ENCODE results near the gene JAG2. TPM values are rescaled to one million over a fixed set of nuclear protein-coding genes. Genes with fewer than 3 reads are reported as not detected.

Gene JAG2
- total RNA-seq, 3 donors from 2014 or later (not counting 1 experiment from before 2014, with no cell fraction given), result 3.5 to 6.6 (median 6.1) TPM

DNA sequence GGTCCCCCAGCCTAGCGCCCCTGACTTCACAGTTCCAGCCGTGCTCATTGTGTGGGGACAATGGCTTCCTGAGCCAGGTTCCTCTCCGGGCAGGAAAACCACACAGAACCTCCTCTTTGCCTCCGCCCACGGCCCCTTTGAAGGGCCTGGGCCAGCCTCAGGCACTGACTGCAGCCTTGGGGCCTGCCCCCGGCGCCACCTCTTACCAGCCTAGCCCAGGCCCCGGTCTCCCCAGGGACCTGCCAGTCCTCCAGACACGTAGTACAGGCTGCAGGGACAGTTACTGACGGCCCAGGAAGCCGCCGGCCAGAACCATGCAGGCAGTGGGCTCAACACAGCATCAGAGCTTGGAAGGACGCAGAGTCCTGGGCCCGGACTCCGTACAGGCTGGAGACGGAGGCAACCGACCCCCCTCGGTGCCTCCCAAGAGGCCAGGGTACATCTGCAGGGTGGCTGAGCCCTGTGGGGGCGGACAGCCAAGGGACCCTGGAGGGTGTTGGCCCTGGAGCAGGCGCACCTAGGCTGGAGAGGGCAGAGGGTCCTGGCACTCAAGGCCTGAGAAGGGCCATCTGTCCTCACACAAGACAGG, 33.4 kb upstream of the JAG2 start:
- ATAC-seq (peak in 2 of 3 donors; percentile 5 to 14), DNase-seq (peak in 1 of 2 donors; percentile 50)
- Histone ChIP-seq H3K27me3 (ENCODE audit: control insufficient read depth, insufficient read depth, low read length) (peaks cover 15% of the 10 kb centered on the region), H3K27ac (ENCODE audit: low read length) (no peak overlapping the region), H3K4me1 (ENCODE audit: control insufficient read depth, insufficient read depth, low read length) (peaks cover 40% of the 10 kb centered on the region), H3K36me3 (ENCODE audit: control insufficient read depth, insufficient read depth, low read length) (no peaks in the 10 kb centered on the region), H3K4me3 (ENCODE audit: low read length) (no peak overlapping the region), H3K9me3 (ENCODE audit: control insufficient read depth, insufficient read depth, low read length) (no peaks in the 10 kb centered on the region)
- TF ChIP-seq, protein P1, sequence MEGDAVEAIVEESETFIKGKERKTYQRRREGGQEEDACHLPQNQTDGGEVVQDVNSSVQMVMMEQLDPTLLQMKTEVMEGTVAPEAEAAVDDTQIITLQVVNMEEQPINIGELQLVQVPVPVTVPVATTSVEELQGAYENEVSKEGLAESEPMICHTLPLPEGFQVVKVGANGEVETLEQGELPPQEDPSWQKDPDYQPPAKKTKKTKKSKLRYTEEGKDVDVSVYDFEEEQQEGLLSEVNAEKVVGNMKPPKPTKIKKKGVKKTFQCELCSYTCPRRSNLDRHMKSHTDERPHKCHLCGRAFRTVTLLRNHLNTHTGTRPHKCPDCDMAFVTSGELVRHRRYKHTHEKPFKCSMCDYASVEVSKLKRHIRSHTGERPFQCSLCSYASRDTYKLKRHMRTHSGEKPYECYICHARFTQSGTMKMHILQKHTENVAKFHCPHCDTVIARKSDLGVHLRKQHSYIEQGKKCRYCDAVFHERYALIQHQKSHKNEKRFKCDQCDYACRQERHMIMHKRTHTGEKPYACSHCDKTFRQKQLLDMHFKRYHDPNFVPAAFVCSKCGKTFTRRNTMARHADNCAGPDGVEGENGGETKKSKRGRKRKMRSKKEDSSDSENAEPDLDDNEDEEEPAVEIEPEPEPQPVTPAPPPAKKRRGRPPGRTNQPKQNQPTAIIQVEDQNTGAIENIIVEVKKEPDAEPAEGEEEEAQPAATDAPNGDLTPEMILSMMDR (IDR thresholded peaks at IDR 0.05), result no peak
- no peaks in the 10 kb centered on the region for H3K9me3 Mint-ChIP-seq
- 25% methylated on average over 20 of the region's 20 CpGs for WGBS (ENCODE audit: insufficient coverage)
- no peaks in the 10 kb centered on the region for H3K36me3 Mint-ChIP-seq
- peaks cover 0 to 32% of the 10 kb centered on the region in 2 donors for H3K27me3 Mint-ChIP-seq (ENCODE audit: low read depth in 2 of 2)
- no peak overlapping the region for H3K4me3 Mint-ChIP-seq
- H3K4me1 Mint-ChIP-seq, result peaks cover 0 to 27% of the 10 kb centered on the region in 2 donors
- intact Hi-C loops (cut with micrococcal nuclease), result loop anchor here (10.0 kb wide), 1 partner anchor 93 kb away; no protein-coding TSS in a partner anchor
- H3K27ac Mint-ChIP-seq, result no peak overlapping the region

DNA sequence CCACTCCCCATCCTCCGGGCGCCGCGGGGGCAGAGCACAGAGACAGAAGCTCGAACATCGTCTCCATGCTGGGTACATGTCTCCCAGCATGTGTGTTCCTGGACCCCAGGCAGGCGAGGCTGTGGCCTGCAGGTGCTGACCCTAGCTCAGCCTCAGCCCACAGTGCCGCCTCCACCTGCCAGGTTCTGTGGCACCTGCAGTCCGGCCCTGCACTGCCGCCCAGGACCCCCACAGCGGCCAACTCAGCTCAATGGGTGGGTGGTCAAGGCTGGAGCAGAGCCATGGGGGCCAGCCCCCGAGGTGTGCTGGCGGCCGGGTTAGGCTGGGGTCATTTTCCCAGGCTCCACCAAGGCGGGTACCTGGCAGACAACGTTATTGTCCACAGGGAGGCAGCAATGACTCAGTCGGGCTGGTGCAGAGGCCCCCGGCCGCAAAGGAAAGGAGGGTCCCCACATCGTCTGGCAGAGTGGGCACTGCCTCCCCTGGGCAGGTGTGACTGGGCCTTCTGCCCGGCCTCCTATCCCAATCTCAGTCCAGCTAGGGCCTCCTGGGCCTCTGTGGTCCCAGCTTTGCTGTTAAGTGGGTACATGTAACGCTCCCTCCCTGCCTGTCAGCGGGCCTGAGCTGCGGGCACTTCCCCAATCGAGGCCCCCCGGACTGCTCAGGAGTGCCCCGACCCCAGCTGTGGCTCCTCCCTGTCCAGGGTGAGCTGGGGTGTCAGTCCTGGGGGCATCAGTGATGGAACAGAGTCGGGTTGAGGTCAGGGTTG, 32.8 kb upstream of the JAG2 start:
- H3K36me3 Mint-ChIP-seq, result no peaks in the 10 kb centered on the region
- TF ChIP-seq, protein P1 (IDR thresholded peaks at IDR 0.05), result no peak
- H3K36me3 ChIP-seq (ENCODE audit: control insufficient read depth, insufficient read depth, low read length), result no peaks in the 10 kb centered on the region
- no peaks in the 10 kb centered on the region for H3K9me3 Mint-ChIP-seq
- ATAC-seq (peak in 2 of 3 donors; percentile 2), DNase-seq (peak in 1 of 2 donors; percentile 14)
- H3K4me3 Mint-ChIP-seq, result no peak overlapping the region
- H3K4me3 ChIP-seq (ENCODE audit: low read length), result no peak overlapping the region
- no peak overlapping the region for H3K27ac Mint-ChIP-seq
- H3K4me1 Mint-ChIP-seq, result peaks cover 0 to 27% of the 10 kb centered on the region in 2 donors
- intact Hi-C loops (cut with micrococcal nuclease), result loop anchor here (10.0 kb wide), 1 partner anchor 93 kb away; no protein-coding TSS in a partner anchor
- H3K27ac ChIP-seq (ENCODE audit: low read length), result no peak overlapping the region
- H3K4me1 ChIP-seq (ENCODE audit: control insufficient read depth, insufficient read depth, low read length), result peaks cover 46% of the 10 kb centered on the region
- peaks cover 0 to 32% of the 10 kb centered on the region in 2 donors for H3K27me3 Mint-ChIP-seq (ENCODE audit: low read depth in 2 of 2)
- H3K9me3 ChIP-seq (ENCODE audit: control insufficient read depth, insufficient read depth, low read length), result no peaks in the 10 kb centered on the region
- WGBS (ENCODE audit: insufficient coverage), result 40% methylated on average over 28 of the region's 28 CpGs
- H3K27me3 ChIP-seq (ENCODE audit: control insufficient read depth, insufficient read depth, low read length), result peaks cover 17% of the 10 kb centered on the region

DNA sequence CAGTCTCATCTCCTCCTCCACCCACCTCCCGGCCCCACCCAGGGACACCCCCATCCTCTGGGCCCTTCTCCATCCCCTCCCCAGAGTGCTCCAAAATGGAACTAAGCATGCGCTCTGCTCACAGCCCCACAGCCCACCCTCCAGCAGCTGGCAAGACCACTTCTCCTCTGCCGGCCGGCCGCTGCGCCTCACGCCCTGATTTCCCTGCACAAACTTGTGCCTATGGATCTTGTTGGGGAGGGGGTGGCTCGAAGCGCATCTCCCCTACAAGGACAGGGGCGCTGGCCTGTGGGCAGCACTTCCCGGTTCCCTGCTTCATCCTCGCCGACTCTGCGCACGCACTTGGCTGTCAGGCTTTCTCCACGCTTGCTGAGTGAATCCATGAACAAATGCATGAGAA, 32.1 kb upstream of the JAG2 start:
- Mint-ChIP-seq H3K27ac (no peak overlapping the region), H3K36me3 (no peaks in the 10 kb centered on the region), H3K9me3 (no peaks in the 10 kb centered on the region), H3K4me1 (peaks cover 4 to 30% of the 10 kb centered on the region in 2 donors), H3K27me3 (ENCODE audit: low read depth in 2 of 2) (peaks cover 3 to 37% of the 10 kb centered on the region in 2 donors), H3K4me3 (no peak overlapping the region)
- Histone ChIP-seq H3K27ac (ENCODE audit: low read length) (no peak overlapping the region), H3K27me3 (ENCODE audit: control insufficient read depth, insufficient read depth, low read length) (peaks cover 23% of the 10 kb centered on the region), H3K4me3 (ENCODE audit: low read length) (no peak overlapping the region), H3K4me1 (ENCODE audit: control insufficient read depth, insufficient read depth, low read length) (peaks cover 53% of the 10 kb centered on the region), H3K9me3 (ENCODE audit: control insufficient read depth, insufficient read depth, low read length) (no peaks in the 10 kb centered on the region), H3K36me3 (ENCODE audit: control insufficient read depth, insufficient read depth, low read length) (no peaks in the 10 kb centered on the region)
- TF ChIP-seq, protein P1 (IDR thresholded peaks at IDR 0.05), result no peak
- WGBS (ENCODE audit: insufficient coverage), result 87% methylated on average over 16 of the region's 16 CpGs
- intact Hi-C loops (cut with micrococcal nuclease), result loop anchor here (10.0 kb wide), 1 partner anchor 94 kb away; no protein-coding TSS in a partner anchor
- no peak for ATAC-seq
- DNase-seq, result no peak

Measured in natural killer cell (primary cell).